Stimulated activated CD8-positive, alpha-beta memory T cell treated with anti-CD3 and anti-CD28 coated beads, Interleukin-7, amount 100 ng/mL, for 48 hours (primary cell): ENCODE data around the gene GABRB2.

ENCODE experiments used
- DNase-seq, 2 donors: peaks; one replicate each; pipeline ENCODE4 v3.0.0-alpha.2; 2020; ENCODE audit warnings: low read depth in 1 of 2; ENCODE audit errors: extremely low read depth in 1 of 2

Gene GABRB2

GRCh38 chr5:161481922-161482321, 64.6 kb downstream of the GABRB2 start:
- DNase-seq, result no peak

- DNase-seq, result no peak
Measured at GRCh38 chr5:161471211-161471950, 75.1 kb downstream of the GABRB2 start.

- DNase-seq, result no peak
Measured at GRCh38 chr5:161467703-161468102, 78.8 kb downstream of the GABRB2 start.

GRCh38 chr5:161460741-161461140, 85.8 kb downstream of the GABRB2 start:
- no peak for DNase-seq

DNA sequence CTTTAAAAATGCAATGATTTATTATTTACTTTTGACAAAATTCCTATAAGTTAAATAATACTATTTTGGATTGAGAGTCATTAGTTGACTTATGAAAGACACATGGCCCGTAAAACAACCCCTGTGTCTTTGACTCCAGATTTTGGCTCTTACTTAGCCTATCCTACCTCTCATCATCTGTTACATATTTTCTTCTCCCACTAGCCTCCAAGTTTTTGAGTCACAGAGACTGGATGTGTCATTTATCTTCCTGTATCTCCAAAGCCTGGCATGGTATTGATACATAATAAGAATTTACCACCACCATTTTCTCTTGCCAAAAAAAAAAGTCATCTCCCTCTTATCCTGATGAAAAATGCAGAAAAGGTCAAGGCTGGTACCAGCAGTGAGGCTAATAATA, 99.9 kb downstream of the GABRB2 start:
- DNase-seq, result no peak

DNA sequence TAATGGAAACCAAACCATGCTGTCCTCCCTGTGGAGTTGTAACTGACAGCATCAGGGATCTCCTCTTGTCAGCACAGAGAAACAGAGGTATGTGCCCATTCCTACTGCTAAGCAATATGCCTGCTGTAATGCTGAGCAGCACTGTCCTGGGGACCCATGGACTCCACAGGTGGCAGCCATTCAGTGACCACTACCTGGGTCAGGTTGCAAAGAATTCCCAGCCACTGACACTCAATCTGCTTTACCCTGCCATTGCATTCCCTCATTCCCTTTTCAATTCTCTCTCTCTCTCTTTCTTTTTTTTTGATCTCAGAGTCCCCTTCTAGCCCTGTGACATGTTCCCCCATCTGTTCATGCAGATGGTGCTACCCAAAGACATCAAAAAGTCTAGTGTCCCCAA, 104.1 kb downstream of the GABRB2 start:
- no peak for DNase-seq

GRCh38 chr5:161432798-161433197, 113.7 kb downstream of the GABRB2 start:
- DNase-seq, result no peak

- no peak for DNase-seq
Measured at GRCh38 chr5:161431963-161432362, 114.6 kb downstream of the GABRB2 start.

- no peak for DNase-seq
Measured at GRCh38 chr5:161421067-161421466, 125.5 kb downstream of the GABRB2 start.

- no peak for DNase-seq
Measured at GRCh38 chr5:161420521-161420920, 126.0 kb downstream of the GABRB2 start.

DNA sequence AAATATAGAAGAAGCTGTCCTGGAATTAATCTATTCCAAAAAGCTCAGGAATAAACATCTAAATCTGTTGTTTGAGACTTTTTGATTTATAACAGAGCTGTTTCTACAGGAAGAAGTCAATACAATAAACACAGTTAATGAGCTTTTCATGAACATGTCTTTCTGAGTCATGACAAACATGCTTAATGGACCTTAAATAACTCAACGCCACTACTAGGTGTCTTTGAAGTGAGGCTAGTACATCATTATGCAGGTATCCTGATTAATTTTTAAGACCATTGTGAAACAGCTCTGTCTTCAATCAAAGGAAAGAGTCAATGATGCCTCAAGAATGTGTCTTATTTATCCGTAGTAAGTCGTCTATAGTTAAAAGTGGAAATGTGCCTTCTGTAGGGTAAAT, 131.6 kb downstream of the GABRB2 start:
- DNase-seq, result no peak

DNA sequence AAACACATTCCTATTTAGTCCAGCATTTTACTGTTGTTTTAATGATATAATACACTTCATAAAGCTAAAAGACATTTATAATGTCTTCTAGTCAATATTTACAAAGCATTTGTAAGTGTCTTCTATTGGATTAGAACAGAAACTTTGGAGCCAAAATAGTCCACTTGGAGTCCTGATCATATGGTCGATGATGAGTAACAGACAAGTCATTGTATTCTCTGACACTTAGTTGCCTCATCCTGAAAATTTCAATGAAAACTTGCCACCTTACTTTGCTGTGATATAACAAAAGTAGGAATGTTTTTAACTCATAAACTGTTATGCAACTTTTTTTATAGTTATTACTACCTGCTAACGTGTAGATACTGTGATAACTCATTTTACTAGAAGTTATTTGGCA, 132.5 kb downstream of the GABRB2 start:
- DNase-seq, result no peak

GRCh38 chr5:161412792-161413191, 133.7 kb downstream of the GABRB2 start:
- no peak for DNase-seq

- no peak for DNase-seq
Measured at GRCh38 chr5:161411156-161411555, 135.4 kb downstream of the GABRB2 start.

GRCh38 chr5:161410640-161411039, 135.9 kb downstream of the GABRB2 start:
- no peak for DNase-seq

GRCh38 chr5:161409471-161409870, 137.1 kb downstream of the GABRB2 start:
- no peak for DNase-seq

- no peak for DNase-seq
Measured at GRCh38 chr5:161406880-161407279, 139.6 kb downstream of the GABRB2 start.

DNA sequence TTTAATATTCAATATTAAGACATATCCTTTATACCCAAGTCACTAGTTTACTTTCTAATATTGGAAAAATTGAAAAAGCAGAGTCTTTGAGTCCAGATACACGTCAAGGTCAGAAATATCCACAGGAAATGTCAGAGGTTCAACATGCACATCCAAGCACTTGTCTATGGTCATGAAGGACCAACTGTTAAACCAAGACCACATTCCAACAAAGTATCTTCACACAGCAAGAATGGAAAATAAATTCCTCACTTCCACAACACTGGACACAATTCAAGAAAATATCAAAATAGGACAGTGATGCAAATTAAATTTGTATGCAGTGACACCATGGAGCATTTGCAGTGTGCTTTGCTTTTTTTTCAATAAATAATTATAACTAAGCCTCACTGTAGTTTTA, 142.5 kb downstream of the GABRB2 start:
- no peak for DNase-seq

- DNase-seq, result no peak
Measured at GRCh38 chr5:161403121-161403520, 143.4 kb downstream of the GABRB2 start.

DNA sequence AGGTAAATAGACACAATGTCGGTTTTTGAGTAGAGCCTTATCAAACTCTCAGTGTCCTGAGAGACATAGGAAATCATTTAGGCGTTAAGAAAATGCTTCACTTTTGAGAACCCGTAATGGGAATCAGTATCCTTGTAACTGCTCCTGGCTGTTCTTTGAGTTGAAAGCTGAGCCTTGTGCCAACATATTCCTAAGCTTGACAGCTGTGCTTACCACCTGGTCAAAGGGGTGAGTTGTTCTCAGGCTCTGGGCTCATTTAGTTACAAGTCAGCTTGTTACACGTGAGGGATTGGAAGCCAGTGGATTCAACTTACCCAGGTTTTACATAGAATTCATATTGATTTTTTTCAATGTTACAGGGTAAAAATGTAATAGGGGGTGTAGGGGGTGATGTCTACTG, 145.9 kb downstream of the GABRB2 start:
- DNase-seq, result no peak

GRCh38 chr5:161399996-161400562, 146.4 kb downstream of the GABRB2 start:
- DNase-seq, result no peak

- no peak for DNase-seq
Measured at GRCh38 chr5:161397448-161397847, 149.1 kb downstream of the GABRB2 start.

GRCh38 chr5:161396171-161396570, 150.4 kb downstream of the GABRB2 start:
- no peak for DNase-seq
